A549 (cell line): ENCODE measurements around the gene RXFP3.

ENCODE experiments used
- CBX2 ChIP-seq: fragments of 200-600 bp; sonication (generic); IDR thresholded peaks from 2 replicates; pipeline ENCODE4 v1.6.1; 2016; ENCODE audit warnings: low read depth, mild to moderate bottlenecking, borderline replicate concordance
- CTCF ChIP-seq: fragments of >200 bp; sonication (Bioruptor Twin); formaldehyde crosslinking; IDR thresholded peaks from 3 replicates; pipeline ENCODE4 v1.5.1; 2016
- HOXA7 ChIP-seq: fragments of 250-450 bp; sonication (Bioruptor Pico); IDR thresholded peaks from 2 replicates; pipeline ENCODE4 v1.5.0; 2020; ENCODE audit warnings: mild to moderate bottlenecking, moderate library complexity
- MAFK ChIP-seq: fragments of 450-650 bp; IDR thresholded peaks from 2 replicates; pipeline ENCODE4 v1.6.1; 2014; ENCODE audit not compliant: partially characterized antibody
- MAX ChIP-seq: IDR thresholded peaks from 2 replicates; pipeline ENCODE4 v1.6.1; 2012
- MAZ ChIP-seq: fragments of 150-350 bp; IDR thresholded peaks from 2 replicates; pipeline ENCODE4 v1.6.1; 2014; ENCODE audit warnings: antibody characterized with exemption, low read depth, low read length, borderline replicate concordance
- POLR2A ChIP-seq: IDR thresholded peaks from 2 replicates; pipeline ENCODE4 v1.6.1; 2012; ENCODE audit warnings: mild to moderate bottlenecking, low read length
- REST ChIP-seq: fragments of 200-600 bp; sonication (generic); IDR thresholded peaks from 2 replicates; pipeline ENCODE4 v1.6.1; 2016; ENCODE audit warnings: antibody characterized with exemption, mild to moderate bottlenecking, moderate library complexity
- RNF2 ChIP-seq: fragments of 200-600 bp; sonication (generic); IDR thresholded peaks from 2 replicates; pipeline ENCODE4 v1.6.1; 2016; ENCODE audit warnings: low read depth, mild to moderate bottlenecking, antibody characterized with exemption, moderate library complexity, borderline replicate concordance
- USF2 ChIP-seq: fragments of 450-650 bp; IDR thresholded peaks from 2 replicates; pipeline ENCODE4 v1.6.1; 2014; ENCODE audit warnings: antibody characterized with exemption
- ZFP36 ChIP-seq: fragments of 450-650 bp; IDR thresholded peaks from 2 replicates; pipeline ENCODE4 v1.6.1; 2014; ENCODE audit warnings: borderline replicate concordance; ENCODE audit not compliant: partially characterized antibody

GRCh38 chr5:33958176-33958575, 22.0 kb downstream of the RXFP3 start:
- TF ChIP-seq CTCF (no peak), CBX2 (no peak), REST (no peak), HOXA7 (CRISPR knock-in tag) (no peak), USF2 (no peak), MAX (no peak), MAZ (no peak), POLR2A (no peak), MAFK (no peak), RNF2 (no peak), ZFP36 (no peak)
